ENCODE results near the gene KIF26B.

The KIF26B gene

DNA sequence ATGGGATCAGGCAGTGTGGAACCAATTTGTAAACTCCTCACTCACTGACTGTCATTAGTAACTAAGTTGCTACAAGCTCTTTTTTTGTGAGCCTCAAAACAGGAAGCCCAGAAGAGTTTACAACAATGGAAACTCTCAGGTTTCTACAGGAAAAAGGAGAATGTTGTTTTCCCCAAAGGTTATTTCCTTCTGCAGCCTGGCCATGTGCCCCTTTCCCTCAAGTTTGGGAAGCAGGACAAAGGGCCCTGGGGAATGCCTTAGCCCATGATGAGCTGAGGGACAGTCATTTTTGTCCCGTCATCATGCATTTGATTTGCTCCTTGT lies 395.9 kb downstream of the KIF26B start:
- DNase-seq (ENCODE audit: low read depth in 1 of 2, low spot score in 1 of 2) = no peak

DNA sequence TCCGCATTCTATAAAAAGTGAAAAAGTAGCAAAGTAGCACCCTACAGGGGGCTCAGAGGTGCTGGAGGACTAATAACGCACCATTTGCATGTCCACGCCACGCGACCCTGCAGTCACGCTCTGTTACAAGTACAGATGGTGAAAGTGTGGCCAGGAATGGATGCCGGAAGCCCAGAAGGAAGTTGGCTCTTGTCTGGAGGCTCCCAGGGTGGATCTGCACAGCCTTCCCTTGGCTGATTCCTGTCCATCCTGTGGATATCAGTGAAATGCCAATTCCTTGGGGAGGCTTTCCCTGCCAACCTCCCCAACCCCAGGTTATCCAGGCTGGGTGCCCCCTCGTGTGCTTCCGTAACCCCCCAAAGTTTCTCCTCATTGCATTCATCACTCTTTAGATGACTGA lies 396.8 kb downstream of the KIF26B start:
- DNase-seq (ENCODE audit: low read depth in 1 of 2, low spot score in 1 of 2) = no peak

DNA sequence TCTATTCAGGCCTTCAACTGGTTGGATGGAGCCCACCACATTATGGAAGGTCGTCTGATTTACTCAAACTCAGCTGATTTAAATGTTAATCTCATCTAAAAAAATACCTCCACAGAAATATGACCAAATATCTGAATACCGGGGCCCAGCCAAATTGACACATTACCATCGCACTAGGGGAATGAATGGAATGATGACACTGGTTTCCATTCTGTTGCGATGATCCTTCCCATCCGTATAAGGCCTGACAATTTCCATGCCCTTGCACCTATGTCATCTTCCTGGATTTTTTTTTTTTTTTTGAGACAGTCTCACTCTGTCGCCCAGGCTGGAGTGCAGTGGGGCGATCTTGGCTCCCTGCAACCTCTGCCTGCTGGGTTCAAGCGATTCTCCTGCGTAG lies 397.5 kb downstream of the KIF26B start:
- DNase-seq (ENCODE audit: low read depth in 1 of 2, low spot score in 1 of 2) = no peak

GRCh38 chr1:245556057-245556456 lies 401.3 kb downstream of the KIF26B start:
- DNase-seq (ENCODE audit: low read depth in 1 of 2, low spot score in 1 of 2) = no peak

DNA sequence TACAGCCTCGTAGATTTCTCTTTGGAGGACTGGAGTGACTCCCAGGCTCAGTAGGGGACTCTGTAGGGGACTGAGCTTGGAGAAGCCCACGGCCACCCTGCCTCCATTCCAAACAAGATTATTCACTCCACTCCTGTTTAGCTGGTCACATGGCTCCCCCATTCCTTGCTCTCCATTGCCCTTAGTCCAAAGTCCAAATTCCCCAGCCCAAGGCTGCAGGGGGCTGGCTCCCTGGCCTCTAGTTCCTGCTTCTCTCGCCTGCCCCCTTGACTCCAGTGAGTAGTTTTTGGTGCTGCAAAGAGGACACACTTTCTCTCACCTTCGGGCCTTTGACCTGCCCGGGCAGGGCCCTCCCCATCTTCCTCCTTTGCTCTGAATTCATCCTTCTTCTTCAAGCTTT lies 403.3 kb downstream of the KIF26B start:
- no peak for DNase-seq (ENCODE audit: low read depth in 1 of 2, low spot score in 1 of 2)

DNA sequence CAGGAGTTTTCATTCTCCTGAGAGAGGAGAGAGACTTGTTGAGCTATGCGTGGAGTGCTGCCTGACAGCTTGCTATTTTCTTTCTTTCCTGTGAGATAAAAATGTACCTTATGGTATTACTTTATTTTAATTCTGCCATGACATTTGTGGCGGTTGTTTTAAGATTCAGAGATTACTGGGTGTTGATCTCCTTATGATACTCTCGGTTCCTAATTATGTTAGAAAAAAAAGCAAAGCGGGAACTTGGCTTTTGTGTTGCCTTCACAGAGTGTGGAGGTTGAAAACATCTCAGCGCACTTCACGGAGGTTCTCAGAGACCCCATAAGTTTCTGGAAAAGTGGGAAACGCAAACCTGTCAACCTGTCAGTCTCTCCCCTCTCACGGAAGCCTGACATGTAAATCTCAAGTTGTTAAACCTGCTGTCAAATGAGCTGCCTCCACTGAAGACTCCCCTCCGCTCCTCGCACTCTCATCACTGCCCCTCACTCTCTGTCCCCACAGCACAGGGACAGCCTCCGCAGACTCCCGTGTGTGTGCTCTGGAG lies 405.6 kb downstream of the KIF26B start:
- DNase-seq (ENCODE audit: low read depth in 1 of 2, low spot score in 1 of 2) = no peak

GRCh38 chr1:245561665-245562234 lies 407.0 kb downstream of the KIF26B start:
- no peak for DNase-seq (ENCODE audit: low read depth in 1 of 2, low spot score in 1 of 2)

GRCh38 chr1:245566134-245566533 lies 411.3 kb downstream of the KIF26B start:
- DNase-seq (ENCODE audit: low read depth in 1 of 2, low spot score in 1 of 2) = no peak

DNA sequence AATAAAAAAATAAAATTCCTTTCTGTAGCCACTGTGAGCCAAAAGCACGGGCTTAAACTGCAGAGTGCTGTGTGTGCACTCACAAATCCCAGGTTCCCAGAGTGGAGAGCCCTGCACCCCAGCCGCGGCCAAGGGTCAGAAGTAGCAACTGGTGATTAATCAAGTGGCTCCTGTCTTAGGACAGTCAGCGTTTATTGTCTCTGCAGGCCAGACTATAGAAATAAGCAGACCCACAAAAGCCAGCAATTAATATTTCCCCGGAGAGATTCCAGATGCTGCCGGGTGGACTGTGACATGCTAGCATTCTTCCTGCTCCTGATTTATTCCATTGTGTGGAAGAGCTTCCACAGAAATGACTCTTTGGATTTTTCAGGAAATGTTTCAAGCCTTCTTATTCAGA lies 412.2 kb downstream of the KIF26B start:
- no peak for DNase-seq (ENCODE audit: low read depth in 1 of 2, low spot score in 1 of 2)

DNA sequence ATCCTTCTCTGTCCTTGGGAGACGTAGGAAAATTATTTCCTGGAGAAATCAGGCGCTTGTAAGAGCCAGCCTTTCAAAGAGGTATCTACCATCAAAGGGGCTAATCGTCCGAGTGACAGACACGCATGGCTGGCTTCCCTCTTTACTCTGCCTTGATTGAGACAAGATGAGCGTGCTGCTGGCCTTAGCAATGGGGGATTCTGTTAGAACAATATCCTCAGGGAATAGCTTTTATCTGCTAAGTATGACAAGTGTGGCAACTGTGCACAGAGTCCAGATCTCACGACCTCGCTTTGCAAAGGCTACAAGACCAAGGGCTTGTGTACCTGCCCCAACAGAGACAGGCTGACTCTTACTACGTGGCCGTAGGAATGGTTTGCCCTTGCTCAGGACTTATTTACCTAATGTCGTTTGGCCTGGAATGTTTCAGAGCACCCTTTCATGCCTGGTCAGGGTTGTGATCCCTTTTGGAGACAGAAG lies 417.1 kb downstream of the KIF26B start:
- DNase-seq (ENCODE audit: low read depth in 1 of 2, low spot score in 1 of 2) = no peak

GRCh38 chr1:245572709-245573108 lies 417.9 kb downstream of the KIF26B start:
- no peak for DNase-seq (ENCODE audit: low read depth in 1 of 2, low spot score in 1 of 2)

DNA sequence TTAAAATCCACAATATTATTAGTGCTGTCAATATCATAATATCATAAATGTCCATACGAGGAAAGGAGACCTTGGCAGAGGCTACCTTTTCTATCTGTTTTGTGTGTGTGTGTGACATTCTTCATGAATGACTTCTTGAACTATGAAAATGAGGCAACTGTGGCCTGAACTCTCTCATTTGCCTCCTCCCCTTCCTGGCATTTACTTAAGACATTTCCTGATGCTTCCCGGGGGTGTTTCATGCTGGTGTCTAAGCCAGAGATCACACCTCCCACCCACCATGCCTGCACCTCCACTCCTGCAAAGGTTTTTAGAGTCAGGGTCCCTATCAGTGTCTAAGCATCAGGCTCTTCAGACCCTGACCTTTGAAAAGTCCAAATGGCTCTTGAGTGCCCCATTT lies 420.9 kb downstream of the KIF26B start:
- no peak for DNase-seq (ENCODE audit: low read depth in 1 of 2, low spot score in 1 of 2)

DNA sequence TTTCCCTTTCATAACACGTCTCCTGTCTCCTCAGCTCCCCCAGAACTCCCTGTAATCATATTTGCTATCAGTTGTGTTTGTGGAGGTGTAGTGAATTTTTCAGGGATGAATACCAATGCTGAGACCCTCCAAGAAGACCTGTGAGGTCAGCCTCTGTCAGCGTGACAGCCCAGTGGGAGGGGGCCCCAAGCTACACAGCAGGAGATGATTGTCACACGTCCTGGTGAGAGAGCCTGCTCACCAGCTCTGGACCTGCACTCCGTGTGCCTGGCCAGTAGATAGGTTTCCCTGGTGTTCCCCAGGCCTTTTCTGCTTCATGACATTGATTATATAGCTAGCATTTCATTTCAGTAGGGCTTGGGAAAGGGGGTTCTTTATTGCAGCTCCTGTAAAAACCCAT lies 421.5 kb downstream of the KIF26B start:
- DNase-seq (ENCODE audit: low read depth in 1 of 2, low spot score in 1 of 2) = no peak

DNA sequence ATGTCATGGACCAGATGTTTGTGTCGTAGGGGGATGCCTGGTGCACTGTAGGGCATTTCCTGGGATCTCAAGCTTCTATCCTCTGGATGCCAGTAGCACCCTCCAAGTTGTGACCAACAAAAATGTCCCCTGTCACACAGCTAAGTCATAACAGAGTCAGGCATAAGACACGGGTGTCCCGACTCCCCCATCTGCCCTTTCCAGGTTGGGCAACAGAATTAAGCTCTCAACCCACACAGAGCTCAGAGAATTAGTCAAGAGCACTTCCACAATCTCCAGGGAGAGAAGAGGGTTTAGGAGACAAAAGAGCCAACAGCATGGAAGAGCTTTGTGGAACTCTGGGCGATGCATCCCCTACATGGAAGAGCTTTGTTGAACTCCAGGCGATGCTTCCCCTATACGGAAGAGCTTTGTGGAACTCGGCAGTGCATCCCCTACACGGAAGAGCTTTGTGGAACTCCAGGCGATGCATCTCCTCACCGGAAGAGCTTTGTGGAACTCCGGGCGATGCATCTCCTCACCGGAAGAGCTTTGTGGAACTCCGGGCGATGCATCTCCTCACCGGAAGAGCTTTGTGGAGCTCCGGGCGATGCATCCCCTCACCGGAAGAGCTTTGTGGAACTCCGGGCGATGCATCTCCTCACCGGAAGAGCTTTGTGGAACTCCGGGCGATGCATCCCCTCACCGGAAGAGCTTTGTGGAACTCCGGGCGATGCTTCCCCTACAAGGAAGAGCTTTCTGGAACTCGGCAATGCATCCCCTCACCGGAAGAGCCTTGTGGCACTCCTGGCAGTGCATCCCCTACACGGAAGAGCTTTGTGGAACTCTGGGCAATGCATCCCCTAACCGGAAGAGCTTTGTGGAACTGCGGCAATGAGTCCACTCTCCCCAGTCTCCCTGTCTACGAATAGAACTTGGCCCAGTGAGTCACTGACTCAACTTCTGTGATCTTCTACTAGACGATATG lies 422.7 kb downstream of the KIF26B start:
- DNase-seq (ENCODE audit: low read depth in 1 of 2, low spot score in 1 of 2) = no peak

DNA sequence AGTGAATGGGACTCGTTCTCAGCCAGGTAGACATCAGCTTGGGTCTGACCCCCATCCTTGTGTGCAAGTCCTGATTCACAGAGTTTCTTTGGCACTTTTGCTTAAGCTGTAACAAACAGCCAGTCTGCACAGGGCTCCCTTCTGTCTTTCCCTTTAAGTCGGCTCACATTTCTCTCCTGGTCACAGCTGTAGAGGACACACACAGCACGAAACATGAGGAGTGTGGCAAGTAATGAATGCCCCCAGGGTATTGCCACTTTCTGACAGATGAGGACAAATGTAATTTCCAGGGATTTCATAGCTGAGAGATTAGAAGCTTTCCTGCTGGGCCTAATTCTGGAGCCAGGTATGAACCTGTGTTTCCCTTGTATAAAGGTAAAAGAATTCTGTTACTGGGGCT lies 423.5 kb downstream of the KIF26B start:
- no peak for DNase-seq (ENCODE audit: low read depth in 1 of 2, low spot score in 1 of 2)

- no peak for DNase-seq (ENCODE audit: low read depth in 1 of 2, low spot score in 1 of 2)
Observed at GRCh38 chr1:245578771-245579170, 424.0 kb downstream of the KIF26B start.

GRCh38 chr1:245579881-245580280 lies 425.1 kb downstream of the KIF26B start:
- DNase-seq (ENCODE audit: low read depth in 1 of 2, low spot score in 1 of 2) = no peak

- no peak for DNase-seq (ENCODE audit: low read depth in 1 of 2, low spot score in 1 of 2)
Observed at GRCh38 chr1:245580651-245581050, 425.9 kb downstream of the KIF26B start.

DNA sequence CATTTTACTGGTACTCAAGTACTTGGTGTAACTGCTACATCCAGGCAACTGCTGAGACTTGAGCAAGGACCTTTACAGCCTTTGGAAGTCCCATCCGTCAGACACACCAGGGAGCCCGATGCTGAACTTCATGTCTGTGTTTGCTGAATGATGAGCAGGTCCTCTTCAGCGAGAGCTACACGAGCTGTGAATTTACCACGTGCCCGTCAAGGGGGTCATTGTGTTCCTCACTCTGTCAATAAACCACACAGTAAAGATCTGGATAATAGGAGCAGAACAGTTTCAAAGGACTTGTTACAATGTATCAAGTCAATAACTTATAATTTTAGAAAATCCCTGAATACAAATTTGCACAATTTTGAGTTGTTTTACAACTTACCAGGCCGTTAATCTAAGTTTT lies 427.2 kb downstream of the KIF26B start:
- DNase-seq (ENCODE audit: low read depth in 1 of 2, low spot score in 1 of 2) = no peak

DNA sequence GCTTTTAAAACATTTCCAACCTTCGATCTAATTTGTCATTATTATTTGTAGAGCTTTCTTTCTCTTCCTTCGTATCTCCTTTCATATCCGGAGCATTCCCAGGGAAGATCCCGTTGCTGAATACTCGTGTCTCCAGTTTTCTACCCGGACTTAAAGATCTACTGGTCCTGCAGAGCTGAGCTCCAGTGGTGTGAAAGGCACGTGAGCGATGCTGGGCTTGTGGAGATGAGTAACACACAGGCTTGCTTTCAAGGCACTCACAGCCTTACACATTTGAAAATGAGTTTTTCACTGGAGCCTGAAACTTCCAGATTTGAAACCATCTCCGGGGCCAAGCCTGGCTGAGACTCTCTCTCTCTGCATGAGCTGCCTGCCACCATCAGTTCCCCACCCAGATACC lies 428.3 kb downstream of the KIF26B start:
- DNase-seq (ENCODE audit: low read depth in 1 of 2, low spot score in 1 of 2) = no peak

DNA sequence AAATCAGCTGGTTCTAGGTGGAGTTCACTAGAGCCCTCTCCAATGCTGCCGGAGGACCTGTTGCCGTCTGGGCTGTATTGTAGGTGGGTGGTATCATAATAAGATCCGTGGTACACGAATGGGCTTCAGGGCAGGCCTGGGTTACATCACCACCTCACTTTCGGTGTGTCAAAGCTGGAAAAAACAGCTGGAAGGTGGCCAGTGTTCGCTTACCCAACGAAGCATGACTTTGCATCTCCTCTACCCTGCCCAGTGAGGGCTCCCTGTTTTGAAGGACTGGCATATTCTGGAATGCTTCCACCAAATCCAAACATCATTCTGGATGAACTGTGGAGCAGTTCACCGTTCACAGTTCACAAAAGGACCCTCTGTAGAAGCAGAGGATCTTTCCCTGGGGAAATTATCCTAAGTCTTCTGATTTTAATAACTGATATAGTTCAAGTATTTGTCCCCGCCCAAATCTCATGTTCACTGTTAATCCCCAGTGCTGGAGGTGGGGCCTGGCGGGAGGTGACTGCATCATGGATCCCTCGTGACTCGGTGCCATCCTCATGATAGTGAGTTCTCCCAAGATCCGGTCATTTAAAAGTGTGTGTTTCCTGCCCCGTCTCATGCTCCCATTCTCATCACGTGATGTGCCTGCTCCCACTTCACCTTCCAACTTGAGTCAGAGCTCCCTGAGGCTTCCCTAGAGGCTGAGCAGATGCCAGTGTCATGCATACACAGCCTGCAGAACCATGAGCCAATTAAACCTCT lies 429.0 kb downstream of the KIF26B start:
- no peak for DNase-seq (ENCODE audit: low read depth in 1 of 2, low spot score in 1 of 2)

Data from stimulated activated CD4-positive, alpha-beta T cell treated with anti-CD3 and anti-CD28 coated beads, Interleukin-15, amount 100 ng/mL, for 1 hour (primary cell).